ENCODE measurements around the gene B3GLCT. TPM values are rescaled to one million over a fixed set of nuclear protein-coding genes. Genes with fewer than 3 reads are reported as not detected.
"Not testable (repeated sequence)": the region's sequence is repeated elsewhere in the genome, so short reads cannot be mapped to it uniquely, and the experiment has no call there.

The B3GLCT gene
- total and polyA plus RNA-seq, 10 of the 15 experiments (the other 5 are each of a cell fraction or from before 2014, with no cell fraction given) = 0.07 to 0.89 (median 0.25) TPM

- H2AFZ ChIP-seq (ENCODE audit: control insufficient read depth, low read depth, low read length) = no peak overlapping the region
- in situ Hi-C loops (cut with MboI) = no loop called here
- TF ChIP-seq MEF2A (IDR thresholded peaks at IDR 0.05; ENCODE audit: insufficient read depth, low read depth, low read length) (no peak), TBL1XR1 (IDR thresholded peaks at IDR 0.05; ENCODE audit: low read depth, low read length) (no peak), KAT2A (conservative IDR thresholded peaks at IDR 0.05; ENCODE audit: control insufficient read depth, low read depth, low read length) (no peak), MYB (IDR thresholded peaks at IDR 0.05; ENCODE audit: borderline replicate concordance, low read depth, low read length) (no peak), FOXK2 (IDR thresholded peaks at IDR 0.05) (no peak), MTA2 (IDR thresholded peaks at IDR 0.05; ENCODE audit: low read depth) (no peak), CHD1 (IDR thresholded peaks at IDR 0.05; ENCODE audit: low read depth, low read length) (no peak)
- H3K79me2 ChIP-seq (ENCODE audit: control insufficient read depth, insufficient read depth, low read length) = no peaks in the 10 kb centered on the region
- POLR2A ChIA-PET = interaction anchor here (0.5 kb wide), 1 partner anchor 82 kb away, joined by 3 read pairs; no protein-coding TSS in a partner anchor
- intact Hi-C loops (cut with micrococcal nuclease; ENCODE audit: unreplicated experiment) = no loop called here
- no peaks in the 10 kb centered on the region for H3K36me3 ChIP-seq (ENCODE audit: control insufficient read depth in 2 of 2, insufficient read depth in 2 of 2, low read length in 1 of 2)
- no peak overlapping the region for H3K27ac ChIP-seq (ENCODE audit: control insufficient read depth, insufficient read depth)
- DNase-seq (ENCODE audit: low read depth, low spot score) (no peak), ATAC-seq (no peak), FAIRE-seq (no peak)
- H3K27me3 ChIP-seq (replicated peaks in 1 of 2; ENCODE audit: control insufficient read depth in 2 of 2, insufficient read depth in 2 of 2, low read length in 1 of 2) = no peaks in the 10 kb centered on the region; a peak in 1 of 4 replicates
- CTCF ChIA-PET = no interaction called here
- no peak overlapping the region for H3K9ac ChIP-seq (ENCODE audit: control insufficient read depth, insufficient read depth, low read length)
- no TSS peak for BruUV-seq (replicated peaks)
- H3K4me1 ChIP-seq (ENCODE audit: control insufficient read depth, insufficient read depth, low read length) = no peaks in the 10 kb centered on the region
- RAD21 ChIA-PET (ENCODE audit: unreplicated experiment) = no interaction called here
- 21% methylated on average over 1 of the region's 1 CpG for WGBS (ENCODE audit: insufficient coverage, insufficient replicate concordance, low lambda C conversion rate, missing lambda C conversion rate)
- no peak overlapping the region for H3K4me2 ChIP-seq (ENCODE audit: control insufficient read depth, insufficient read depth)
- SMC1A ChIA-PET (ENCODE audit: uncharacterized antibody, unreplicated experiment) = no interaction called here
- H3K9me3 ChIP-seq (replicated peaks; ENCODE audit: control insufficient read depth, insufficient read depth, low read length) = no peaks in the 10 kb centered on the region
- no peaks in the 10 kb centered on the region for H4K20me1 ChIP-seq (ENCODE audit: control insufficient read depth, insufficient read depth)
- no peak overlapping the region for H3K4me3 ChIP-seq
Measured at GRCh38 chr13:31214435-31214834, 14.7 kb downstream of the B3GLCT start.

- WGBS (ENCODE audit: insufficient coverage, insufficient replicate concordance, low lambda C conversion rate, missing lambda C conversion rate) = 23% methylated on average over 2 of the region's 2 CpGs
Measured at GRCh38 chr13:31216916-31217315, 17.1 kb downstream of the B3GLCT start.

More at GRCh38 chr13:31216916-31217315, 17.1 kb downstream of the B3GLCT start:
- H3K9me3 ChIP-seq (replicated peaks; ENCODE audit: control insufficient read depth, insufficient read depth, low read length); H2AFZ ChIP-seq (ENCODE audit: control insufficient read depth, low read depth, low read length); SMC1A ChIA-PET (ENCODE audit: uncharacterized antibody, unreplicated experiment); H3K36me3 ChIP-seq (ENCODE audit: control insufficient read depth in 2 of 2, insufficient read depth in 2 of 2, low read length in 1 of 2); RAD21 ChIA-PET (ENCODE audit: unreplicated experiment); H3K4me2 ChIP-seq (ENCODE audit: control insufficient read depth, insufficient read depth); H3K4me1 ChIP-seq (ENCODE audit: control insufficient read depth, insufficient read depth, low read length); ATAC-seq; H3K27ac ChIP-seq (ENCODE audit: control insufficient read depth, insufficient read depth); CTCF ChIA-PET; intact Hi-C loops (cut with micrococcal nuclease; ENCODE audit: unreplicated experiment); BruUV-seq (replicated peaks); H3K4me3 ChIP-seq; DNase-seq (ENCODE audit: low read depth, low spot score); H3K27me3 ChIP-seq (replicated peaks in 1 of 2; ENCODE audit: control insufficient read depth in 2 of 2, insufficient read depth in 2 of 2, low read length in 1 of 2); H3K9ac ChIP-seq (ENCODE audit: control insufficient read depth, insufficient read depth, low read length); in situ Hi-C loops (cut with MboI); POLR2A ChIA-PET; H3K79me2 ChIP-seq (ENCODE audit: control insufficient read depth, insufficient read depth, low read length); FAIRE-seq; H4K20me1 ChIP-seq (ENCODE audit: control insufficient read depth, insufficient read depth): not testable (repeated sequence)
